Measurements from ENCODE around the gene ZNF770.
A peak's percentile ranks its signal among the peaks of the same experiment; 100 is the strongest.

The ZNF770 gene

GRCh38 chr15:34988027-34988902, at the start of gene ZNF770:
Gene ZNF770, minus strand, starts transcription at chr15:34988287. Its CDS starts 4,853 bp downstream, at chr15:34983434.
- peak; percentile 88 for ATAC-seq
- peak; percentile 86 for DNase-seq

GRCh38 chr15:35028235-35028984, 40.3 kb upstream of the ZNF770 start:
- no peak for DNase-seq
- no peak for ATAC-seq

- DNase-seq = no peak
- no peak for ATAC-seq
Measured at GRCh38 chr15:35023804-35024203, 35.7 kb upstream of the ZNF770 start.

GRCh38 chr15:35020974-35021373, 32.9 kb upstream of the ZNF770 start:
- ATAC-seq (no peak), DNase-seq (no peak)

GRCh38 chr15:35019404-35020327, 31.6 kb upstream of the ZNF770 start:
- ATAC-seq (no peak), DNase-seq (no peak)

- no peak for DNase-seq
- ATAC-seq = no peak
Measured at GRCh38 chr15:35014241-35014640, 26.2 kb upstream of the ZNF770 start.

- DNase-seq (no peak), ATAC-seq (no peak)
Measured at GRCh38 chr15:35013370-35013769, 25.3 kb upstream of the ZNF770 start.

- ATAC-seq = no peak
- DNase-seq = no peak
Measured at GRCh38 chr15:35007397-35007796, 19.3 kb upstream of the ZNF770 start.

GRCh38 chr15:35005933-35006332, 17.8 kb upstream of the ZNF770 start:
- ATAC-seq (no peak), DNase-seq (no peak)

- DNase-seq (no peak), ATAC-seq (no peak)
Measured at GRCh38 chr15:35003928-35004327, 15.8 kb upstream of the ZNF770 start.

GRCh38 chr15:35000511-35000910, 12.4 kb upstream of the ZNF770 start:
- ATAC-seq (no peak), DNase-seq (no peak)

- ATAC-seq (no peak), DNase-seq (no peak)
Measured at GRCh38 chr15:34999906-35000305, 11.8 kb upstream of the ZNF770 start.

- DNase-seq (no peak), ATAC-seq (no peak)
Measured at GRCh38 chr15:34994925-34995324, 6.8 kb upstream of the ZNF770 start.

GRCh38 chr15:34993877-34994276, 5.8 kb upstream of the ZNF770 start:
- DNase-seq (peak; percentile 22), ATAC-seq (peak; percentile 77)

- ATAC-seq (peak; percentile 76), DNase-seq (no peak)
Measured at GRCh38 chr15:34993412-34993811, 5.3 kb upstream of the ZNF770 start.

GRCh38 chr15:34987609-34988026, 469 bp downstream of the ZNF770 start:
- no peak for ATAC-seq
- no peak for DNase-seq

GRCh38 chr15:34986771-34987480, 1.2 kb downstream of the ZNF770 start:
- ATAC-seq (no peak), DNase-seq (no peak)

GRCh38 chr15:34986326-34986725, 1.8 kb downstream of the ZNF770 start:
- no peak for ATAC-seq

GRCh38 chr15:34984889-34985630, 3.0 kb downstream of the ZNF770 start:
- ATAC-seq = no peak
- DNase-seq = no peak

More at GRCh38 chr15:34986326-34986725, 1.8 kb downstream of the ZNF770 start:
- no peak for DNase-seq

- DNase-seq (no peak), ATAC-seq (no peak)
Measured at GRCh38 chr15:34976743-34977142, 11.3 kb downstream of the ZNF770 start.

GRCh38 chr15:34976073-34976472, 12.0 kb downstream of the ZNF770 start:
- DNase-seq = no peak
- ATAC-seq = no peak
